Ovary (tissue), 9 donors: ENCODE results near the gene LYRM4. TPM values are rescaled to one million over a fixed set of nuclear protein-coding genes. Genes with fewer than 3 reads are reported as not detected.

ENCODE experiments used
- DNase-seq, 5 donors: peaks; one replicate each; pipeline ENCODE4 v3.0.0-alpha.2; 2019 to 2020
- H3K27ac ChIP-seq, 2 donors: fragments of 200-600 bp; one replicate each; pipeline versions ENCODE4 v1.5.1 to v1.8.0; 2019 to 2022
- H3K27me3 ChIP-seq: fragments of 200-600 bp; one replicate; pipeline ENCODE4 v1.8.0; 2022
- H3K36me3 ChIP-seq: fragments of 200-600 bp; sonication (generic); one replicate; pipeline ENCODE4 v1.5.1; 2019
- H3K4me1 ChIP-seq: one replicate; pipeline ENCODE4 v1.8.1; 2013; ENCODE audit warnings: mild to moderate bottlenecking, moderate library complexity; ENCODE audit not compliant: insufficient read depth
- H3K4me3 ChIP-seq: fragments of 200-600 bp; sonication (generic); one replicate; pipeline ENCODE4 v1.5.1; 2017
- H3K9me3 ChIP-seq, 2 donors: fragments of 200-600 bp in 1 of 2; sonication (generic) in 1 of 2; one replicate each; pipeline versions ENCODE4 v1.5.1 to v1.8.1; 2013 to 2019; ENCODE audit warnings: mild to moderate bottlenecking in 1 of 2, moderate library complexity in 1 of 2
- EP300 ChIP-seq: sonication (generic); formaldehyde crosslinking; IDR thresholded peaks from one replicate; pipeline ENCODE4 v1.6.1; 2017; ENCODE audit warnings: antibody characterized with exemption
- POLR2A ChIP-seq: fragments of 450-650 bp; IDR thresholded peaks from one replicate; pipeline ENCODE4 v1.6.1; 2017; ENCODE audit warnings: antibody characterized with exemption, mild to moderate bottlenecking, moderate library complexity
- WGBS, 3 donors: extraction: QIAGEN DNeasy Blood & Tissue Kit in 1 of 3; methylation state at CpG; one replicate each; pipeline versions ENCODE4 v1.1.5 to v1.1.7; 2013 to 2017; 5-methylcytosine and 5-hydroxymethylcytosine counted together
- intact Hi-C, 4 donors: fragments of 100-400 bp; cut with DNase I; formaldehyde crosslinking; loops; one replicate each; pipeline versions ENCODE4 v1.11.0 to v1.15.1; 2022 to 2023
- polyA plus RNA-seq, 2 donors: library from polyadenylated mRNA; stranded (reverse); fragments of 200-250 nt in 1 of 2; fragments of 350-450 nt in 1 of 2; fragmentation: Illumina TruSeq in 1 of 2; extraction: RNeasy Lipid Tissue Mini Kit (QIAGEN cat#74804) in 1 of 2; gene quantifications; one replicate each; pipeline ENCODE4 v1.2.3, GENCODE V29; 2013 to 2014
- total RNA-seq, 7 donors: library from RNA; depleted of rRNA in 2 of 7; stranded (reverse); fragments of >200 nt in 2 of 7; fragmentation: NEBNext Ultra II Directional in 3 of 7; extraction: Animal tissue kit (Norgen Biotek cat#: 25700) in 3 of 7; gene quantifications; one replicate each; pipeline versions ENCODE4 v1.1.0 to v1.2.4, GENCODE V29; 2016 to 2023
- TF ChIP-seq, protein P1 (sequence below), 3 donors: fragments of 450-650 bp in 2 of 3; fragments of 200-600 bp in 1 of 3; IDR thresholded peaks; one replicate each; pipeline versions ENCODE4 v1.5.1 to v1.8.0; 2016 to 2022; ENCODE audit warnings: antibody characterized with exemption in 3 of 3, mild to moderate bottlenecking in 1 of 3
- donor health status: DM: no; HTN: no; CAD: no; lungs with moderate emphysema.
- donor health status: DM: no; HTN: no; CAD: no.
- donor health status: Bipolar disorder and iron deficiency.
- donor health status: DM: yes; HTN: yes; CAD: no.
- donor health status: DM: no; HTN: no; CAD: no.
- donor health status: DM: yes; HTN: yes; CAD: no.

LYRM4 gene
- total and polyA plus RNA-seq, 9 donors, result 28.0 to 38.2 (median 33.6) TPM

DNA sequence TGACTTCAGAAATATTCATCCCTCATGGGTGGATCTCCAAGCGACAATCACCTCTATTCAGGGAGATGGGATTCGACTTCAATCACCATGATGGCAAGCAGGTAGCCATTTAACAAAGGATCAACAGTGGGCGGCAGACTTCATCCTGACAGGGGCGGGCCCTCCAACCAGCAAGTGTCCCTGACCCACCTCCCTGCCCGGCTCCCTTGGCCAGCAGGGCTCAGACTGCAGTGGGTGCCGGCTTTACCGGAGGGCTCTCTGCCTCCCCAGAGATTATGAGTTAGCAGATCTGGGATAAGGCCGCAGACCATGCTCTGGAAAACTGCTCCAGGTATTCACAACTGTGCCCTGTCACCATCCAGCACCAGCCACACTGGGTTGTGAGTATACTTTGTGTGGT, 136.2 kb downstream of the LYRM4 start:
- H3K4me3 ChIP-seq, result no peak overlapping the region
- DNase-seq, result no peak
- intact Hi-C loops, result no loop called here
- H3K27me3 ChIP-seq, result no peaks in the 10 kb centered on the region
- TF ChIP-seq POLR2A (no peak), EP300 (no peak)
- TF ChIP-seq, protein P1, sequence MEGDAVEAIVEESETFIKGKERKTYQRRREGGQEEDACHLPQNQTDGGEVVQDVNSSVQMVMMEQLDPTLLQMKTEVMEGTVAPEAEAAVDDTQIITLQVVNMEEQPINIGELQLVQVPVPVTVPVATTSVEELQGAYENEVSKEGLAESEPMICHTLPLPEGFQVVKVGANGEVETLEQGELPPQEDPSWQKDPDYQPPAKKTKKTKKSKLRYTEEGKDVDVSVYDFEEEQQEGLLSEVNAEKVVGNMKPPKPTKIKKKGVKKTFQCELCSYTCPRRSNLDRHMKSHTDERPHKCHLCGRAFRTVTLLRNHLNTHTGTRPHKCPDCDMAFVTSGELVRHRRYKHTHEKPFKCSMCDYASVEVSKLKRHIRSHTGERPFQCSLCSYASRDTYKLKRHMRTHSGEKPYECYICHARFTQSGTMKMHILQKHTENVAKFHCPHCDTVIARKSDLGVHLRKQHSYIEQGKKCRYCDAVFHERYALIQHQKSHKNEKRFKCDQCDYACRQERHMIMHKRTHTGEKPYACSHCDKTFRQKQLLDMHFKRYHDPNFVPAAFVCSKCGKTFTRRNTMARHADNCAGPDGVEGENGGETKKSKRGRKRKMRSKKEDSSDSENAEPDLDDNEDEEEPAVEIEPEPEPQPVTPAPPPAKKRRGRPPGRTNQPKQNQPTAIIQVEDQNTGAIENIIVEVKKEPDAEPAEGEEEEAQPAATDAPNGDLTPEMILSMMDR (IDR thresholded peaks at IDR 0.05), result no peak
- no peak overlapping the region for H3K27ac ChIP-seq
- H3K9me3 ChIP-seq, result no peaks in the 10 kb centered on the region
- no peaks in the 10 kb centered on the region for H3K36me3 ChIP-seq
- no peaks in the 10 kb centered on the region for H3K4me1 ChIP-seq
- WGBS, 3 donors, result 95 to 99% (median 98%) methylated on average over 8 of the region's 8 CpGs

DNA sequence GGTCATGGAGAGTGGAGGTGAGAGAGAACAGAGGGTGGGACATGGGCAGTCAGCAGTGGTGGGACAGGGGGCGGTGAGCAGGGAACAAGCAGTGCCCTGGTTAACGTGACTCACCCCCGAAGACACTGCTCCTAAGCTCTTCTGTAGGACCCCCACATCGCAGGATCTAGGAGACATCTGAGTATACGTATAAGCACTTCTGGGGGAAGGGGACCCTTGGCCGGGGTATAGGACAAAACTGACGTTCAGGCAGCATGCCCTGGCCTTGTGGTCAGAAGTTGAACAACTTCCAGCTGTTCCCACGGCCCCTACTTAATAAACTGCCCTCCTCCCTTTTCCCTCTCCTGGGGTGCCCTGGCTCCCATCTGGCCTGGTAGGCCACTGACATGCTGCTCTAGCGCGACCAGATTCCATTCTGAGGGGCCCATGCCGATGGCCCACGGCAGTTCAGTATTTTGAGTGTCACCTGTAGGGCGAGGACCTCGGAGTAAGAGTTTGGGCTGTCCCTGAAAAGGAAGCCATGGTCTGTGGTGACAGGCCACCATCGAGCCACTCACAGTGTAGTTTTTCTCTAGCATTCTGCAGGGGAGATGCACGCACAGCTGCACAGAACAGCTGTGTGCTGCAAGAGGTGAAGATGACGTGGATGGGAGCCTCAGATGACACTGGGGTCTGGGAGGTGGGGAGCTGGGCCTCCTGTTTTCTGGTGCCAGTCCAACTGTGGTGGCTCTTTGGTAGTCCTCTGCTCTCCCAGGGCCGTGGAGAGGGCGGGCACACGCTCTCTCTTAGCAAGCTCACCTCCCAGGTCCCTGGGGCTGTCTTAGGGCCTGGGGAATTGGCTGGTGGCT, 137.2 kb downstream of the LYRM4 start:
- intact Hi-C loops, result no loop called here
- 89 to 91% (median 90%) methylated on average over 20 of the region's 20 CpGs for WGBS, 3 donors

DNA sequence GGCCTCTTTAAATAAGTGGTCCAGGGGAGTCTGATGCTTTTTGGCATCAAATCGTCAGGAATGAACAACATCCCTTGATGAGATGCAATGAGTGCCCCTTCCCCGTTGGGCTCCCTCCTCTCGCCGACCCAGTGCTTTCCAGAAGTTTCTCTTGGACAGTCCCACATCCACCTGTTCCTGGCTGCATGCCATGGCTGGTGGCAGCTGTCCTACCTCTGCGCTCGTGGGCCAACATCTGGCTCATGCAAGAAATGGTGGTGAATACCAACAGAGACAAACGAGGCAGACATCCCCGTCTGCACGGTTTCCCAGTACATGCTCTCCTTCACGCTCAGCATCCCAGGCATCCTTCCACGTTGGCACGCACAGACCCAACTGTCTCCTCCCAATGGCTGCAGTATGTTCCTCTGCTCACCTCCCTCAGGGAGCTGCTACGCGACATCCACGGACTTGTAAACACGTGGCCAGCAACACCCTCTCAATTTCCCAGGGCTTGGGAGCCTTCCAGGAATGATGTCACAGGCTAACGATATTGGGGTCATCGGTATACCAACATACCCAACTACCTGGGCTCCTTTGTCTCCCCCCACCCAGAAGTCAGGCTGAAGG, 138.1 kb downstream of the LYRM4 start:
- H3K4me1 ChIP-seq, result no peaks in the 10 kb centered on the region
- no peak overlapping the region for H3K27ac ChIP-seq
- intact Hi-C loops, result no loop called here
- no peak for DNase-seq
- no peak overlapping the region for H3K4me3 ChIP-seq
- H3K36me3 ChIP-seq, result no peaks in the 10 kb centered on the region
- no peaks in the 10 kb centered on the region for H3K9me3 ChIP-seq
- H3K27me3 ChIP-seq, result no peaks in the 10 kb centered on the region
- TF ChIP-seq POLR2A, result no peak
- TF ChIP-seq EP300, result no peak
- TF ChIP-seq, protein P1 (IDR thresholded peaks at IDR 0.05), result no peak
- WGBS, 3 donors, result 87 to 89% (median 88%) methylated on average over 18 of the region's 18 CpGs

More for the DNA sequence above, 137.2 kb downstream of the LYRM4 start:
- no peaks in the 10 kb centered on the region for H3K36me3 ChIP-seq
- H3K27ac ChIP-seq, result no peak overlapping the region
- H3K4me3 ChIP-seq, result no peak overlapping the region
- TF ChIP-seq, protein P1 (IDR thresholded peaks at IDR 0.05), result no peak
- no peak for TF ChIP-seq POLR2A
- no peak for TF ChIP-seq EP300
- no peak for DNase-seq
- H3K27me3 ChIP-seq, result no peaks in the 10 kb centered on the region
- H3K9me3 ChIP-seq, result no peaks in the 10 kb centered on the region
- no peaks in the 10 kb centered on the region for H3K4me1 ChIP-seq

DNA sequence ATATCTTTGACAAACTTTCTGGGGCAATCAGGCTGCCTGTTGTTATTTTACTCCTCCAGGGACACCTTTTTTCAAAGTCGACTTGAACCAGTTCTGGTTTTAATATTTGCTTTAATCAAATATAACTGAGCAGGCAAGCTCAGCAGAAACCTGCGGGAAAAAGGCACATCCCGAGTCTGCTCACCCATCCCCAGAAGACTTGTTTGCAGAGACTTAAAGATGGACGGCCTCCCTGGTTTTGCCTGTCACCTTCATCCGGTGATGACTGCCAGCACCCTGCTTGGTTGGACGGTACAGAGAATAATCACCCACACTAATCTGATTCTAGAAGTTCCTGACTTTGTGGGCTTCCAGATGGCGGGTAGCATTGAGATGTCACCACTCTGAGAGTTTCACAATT, 138.8 kb downstream of the LYRM4 start:
- Histone ChIP-seq H3K27ac (no peak overlapping the region), H3K27me3 (no peaks in the 10 kb centered on the region), H3K4me3 (no peak overlapping the region), H3K4me1 (no peaks in the 10 kb centered on the region), H3K9me3 (no peaks in the 10 kb centered on the region), H3K36me3 (no peaks in the 10 kb centered on the region)
- intact Hi-C loops, result no loop called here
- no peak for DNase-seq
- TF ChIP-seq EP300 (no peak), POLR2A (no peak)
- TF ChIP-seq, protein P1 (IDR thresholded peaks at IDR 0.05), result no peak
- WGBS, 3 donors, result 91 to 94% (median 91%) methylated on average over 7 of the region's 7 CpGs
